B cell (primary cell): Measurements from ENCODE around the gene ROPN1.
"Not testable (repeated sequence)": the region's sequence is repeated elsewhere in the genome, so short reads cannot be mapped to it uniquely, and the experiment has no call there.

Experiments used
- CTCF ChIP-seq: fragments of 200-600 bp; IDR thresholded peaks from one replicate; pipeline ENCODE4 v1.8.0; 2022; ENCODE audit warnings: antibody characterized with exemption, mild to moderate bottlenecking
- EZH2 ChIP-seq: IDR thresholded peaks from 2 replicates; pipeline ENCODE4 v1.6.1; 2012; ENCODE audit warnings: borderline replicate concordance, low read depth, mild to moderate bottlenecking, moderate library complexity, low read length; ENCODE audit not compliant: insufficient read depth, poor library complexity, severe bottlenecking

GRCh38 chr3:124036214-124036613 lies 44.3 kb upstream of the ROPN1 start:
- TF ChIP-seq CTCF, EZH2: not testable (repeated sequence)
